ENCODE measurements around the gene ZNF791. TPM values are rescaled to one million over a fixed set of nuclear protein-coding genes. Genes with fewer than 3 reads are reported as not detected.

ZNF791 gene
- total and polyA plus RNA-seq, 2 of the 13 experiments (the other 11 are each of a cell fraction or from before 2014, with no cell fraction given), result 12.8 to 17.4 TPM

DNA sequence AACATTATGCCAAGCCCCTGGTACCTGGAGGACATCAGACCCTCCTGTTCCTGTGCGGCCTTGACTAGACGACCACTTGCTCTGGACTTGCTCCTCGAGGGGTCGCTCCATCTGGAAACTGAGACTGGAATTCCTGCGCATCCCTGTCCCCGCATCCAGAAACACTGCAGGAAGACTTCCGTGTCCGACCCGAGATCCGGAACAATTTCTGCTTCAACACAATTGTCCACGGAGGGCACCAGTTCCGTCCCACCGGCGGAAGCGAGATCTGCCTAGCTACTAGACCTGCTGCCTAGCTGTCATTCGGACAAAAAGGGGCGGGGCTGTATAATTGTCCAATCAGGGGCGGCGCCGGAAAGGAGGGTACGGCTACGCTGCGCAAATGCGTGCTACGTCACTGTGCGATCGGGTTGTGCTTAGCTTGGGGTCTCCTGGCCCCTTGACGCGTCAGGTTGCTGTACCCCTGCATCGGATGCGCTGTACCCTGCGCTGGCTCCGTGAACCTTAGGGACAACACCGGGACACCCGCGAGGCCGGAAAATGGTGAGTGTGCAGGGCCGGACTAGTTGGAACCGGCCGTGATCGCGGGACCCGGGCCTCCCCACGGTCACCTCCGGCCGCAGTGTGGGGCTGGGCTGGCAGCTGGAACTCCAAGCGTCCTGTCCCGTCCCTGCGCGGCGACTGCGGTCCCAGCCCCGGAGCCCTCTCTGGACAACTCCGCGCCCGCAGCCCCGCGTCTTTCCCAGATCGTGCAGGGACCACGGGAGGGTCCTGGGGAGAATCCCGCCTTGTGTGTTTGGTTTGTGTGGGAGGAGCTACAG lies at the start of gene ZNF791, which contains the start of gene ZNF490 (continued):
- TF ChIP-seq, protein P1, sequence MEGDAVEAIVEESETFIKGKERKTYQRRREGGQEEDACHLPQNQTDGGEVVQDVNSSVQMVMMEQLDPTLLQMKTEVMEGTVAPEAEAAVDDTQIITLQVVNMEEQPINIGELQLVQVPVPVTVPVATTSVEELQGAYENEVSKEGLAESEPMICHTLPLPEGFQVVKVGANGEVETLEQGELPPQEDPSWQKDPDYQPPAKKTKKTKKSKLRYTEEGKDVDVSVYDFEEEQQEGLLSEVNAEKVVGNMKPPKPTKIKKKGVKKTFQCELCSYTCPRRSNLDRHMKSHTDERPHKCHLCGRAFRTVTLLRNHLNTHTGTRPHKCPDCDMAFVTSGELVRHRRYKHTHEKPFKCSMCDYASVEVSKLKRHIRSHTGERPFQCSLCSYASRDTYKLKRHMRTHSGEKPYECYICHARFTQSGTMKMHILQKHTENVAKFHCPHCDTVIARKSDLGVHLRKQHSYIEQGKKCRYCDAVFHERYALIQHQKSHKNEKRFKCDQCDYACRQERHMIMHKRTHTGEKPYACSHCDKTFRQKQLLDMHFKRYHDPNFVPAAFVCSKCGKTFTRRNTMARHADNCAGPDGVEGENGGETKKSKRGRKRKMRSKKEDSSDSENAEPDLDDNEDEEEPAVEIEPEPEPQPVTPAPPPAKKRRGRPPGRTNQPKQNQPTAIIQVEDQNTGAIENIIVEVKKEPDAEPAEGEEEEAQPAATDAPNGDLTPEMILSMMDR (CRISPR knock-in tag; IDR thresholded peaks at IDR 0.05), result peak; percentile 40
- TF ChIP-seq, protein P2, sequence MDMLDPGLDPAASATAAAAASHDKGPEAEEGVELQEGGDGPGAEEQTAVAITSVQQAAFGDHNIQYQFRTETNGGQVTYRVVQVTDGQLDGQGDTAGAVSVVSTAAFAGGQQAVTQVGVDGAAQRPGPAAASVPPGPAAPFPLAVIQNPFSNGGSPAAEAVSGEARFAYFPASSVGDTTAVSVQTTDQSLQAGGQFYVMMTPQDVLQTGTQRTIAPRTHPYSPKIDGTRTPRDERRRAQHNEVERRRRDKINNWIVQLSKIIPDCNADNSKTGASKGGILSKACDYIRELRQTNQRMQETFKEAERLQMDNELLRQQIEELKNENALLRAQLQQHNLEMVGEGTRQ (IDR thresholded peaks at IDR 0.05; ENCODE audit: low read depth, low read length), result no peak
- TF ChIP-seq, protein P2 (CRISPR knock-in tag; IDR thresholded peaks at IDR 0.05; ENCODE audit: borderline replicate concordance), result no peak
- TF ChIP-seq, protein P3, sequence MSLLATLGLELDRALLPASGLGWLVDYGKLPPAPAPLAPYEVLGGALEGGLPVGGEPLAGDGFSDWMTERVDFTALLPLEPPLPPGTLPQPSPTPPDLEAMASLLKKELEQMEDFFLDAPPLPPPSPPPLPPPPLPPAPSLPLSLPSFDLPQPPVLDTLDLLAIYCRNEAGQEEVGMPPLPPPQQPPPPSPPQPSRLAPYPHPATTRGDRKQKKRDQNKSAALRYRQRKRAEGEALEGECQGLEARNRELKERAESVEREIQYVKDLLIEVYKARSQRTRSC (CRISPR knock-in tag; IDR thresholded peaks at IDR 0.05; ENCODE audit: low read depth), result no peak
- TF ChIP-seq, protein P4, sequence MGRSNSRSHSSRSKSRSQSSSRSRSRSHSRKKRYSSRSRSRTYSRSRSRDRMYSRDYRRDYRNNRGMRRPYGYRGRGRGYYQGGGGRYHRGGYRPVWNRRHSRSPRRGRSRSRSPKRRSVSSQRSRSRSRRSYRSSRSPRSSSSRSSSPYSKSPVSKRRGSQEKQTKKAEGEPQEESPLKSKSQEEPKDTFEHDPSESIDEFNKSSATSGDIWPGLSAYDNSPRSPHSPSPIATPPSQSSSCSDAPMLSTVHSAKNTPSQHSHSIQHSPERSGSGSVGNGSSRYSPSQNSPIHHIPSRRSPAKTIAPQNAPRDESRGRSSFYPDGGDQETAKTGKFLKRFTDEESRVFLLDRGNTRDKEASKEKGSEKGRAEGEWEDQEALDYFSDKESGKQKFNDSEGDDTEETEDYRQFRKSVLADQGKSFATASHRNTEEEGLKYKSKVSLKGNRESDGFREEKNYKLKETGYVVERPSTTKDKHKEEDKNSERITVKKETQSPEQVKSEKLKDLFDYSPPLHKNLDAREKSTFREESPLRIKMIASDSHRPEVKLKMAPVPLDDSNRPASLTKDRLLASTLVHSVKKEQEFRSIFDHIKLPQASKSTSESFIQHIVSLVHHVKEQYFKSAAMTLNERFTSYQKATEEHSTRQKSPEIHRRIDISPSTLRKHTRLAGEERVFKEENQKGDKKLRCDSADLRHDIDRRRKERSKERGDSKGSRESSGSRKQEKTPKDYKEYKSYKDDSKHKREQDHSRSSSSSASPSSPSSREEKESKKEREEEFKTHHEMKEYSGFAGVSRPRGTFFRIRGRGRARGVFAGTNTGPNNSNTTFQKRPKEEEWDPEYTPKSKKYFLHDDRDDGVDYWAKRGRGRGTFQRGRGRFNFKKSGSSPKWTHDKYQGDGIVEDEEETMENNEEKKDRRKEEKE (IDR thresholded peaks at IDR 0.05), result no peak
- no peak for TF ChIP-seq KLF15 (CRISPR knock-in tag; IDR thresholded peaks at IDR 0.05; ENCODE audit: borderline replicate concordance)
- 0 out of 2 replicates have a peak, but pooled peaks have one; percentile 29 for TF ChIP-seq MAZ (IDR thresholded peaks at IDR 0.05; ENCODE audit: borderline replicate concordance, low read depth, low read length)
- TF ChIP-seq MAZ (CRISPR knock-in tag; IDR thresholded peaks at IDR 0.05; ENCODE audit: low read depth), result peak; percentile 60; the same call in 1 of the 2 replicates
- TF ChIP-seq, protein P5, sequence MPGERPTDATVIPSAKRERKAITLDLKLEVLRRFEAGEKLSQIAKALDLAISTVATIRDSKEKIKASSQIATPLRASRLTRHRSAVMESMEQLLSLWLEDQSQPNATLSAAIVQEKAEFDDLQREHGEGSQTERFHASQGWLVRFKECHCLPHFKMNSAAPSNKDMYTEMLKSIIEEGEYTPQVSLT (CRISPR knock-in tag; IDR thresholded peaks at IDR 0.05; ENCODE audit: borderline replicate concordance, low read depth), result peak; percentile 16; the same call in 1 of the 2 replicates
- TF ChIP-seq, protein P6, sequence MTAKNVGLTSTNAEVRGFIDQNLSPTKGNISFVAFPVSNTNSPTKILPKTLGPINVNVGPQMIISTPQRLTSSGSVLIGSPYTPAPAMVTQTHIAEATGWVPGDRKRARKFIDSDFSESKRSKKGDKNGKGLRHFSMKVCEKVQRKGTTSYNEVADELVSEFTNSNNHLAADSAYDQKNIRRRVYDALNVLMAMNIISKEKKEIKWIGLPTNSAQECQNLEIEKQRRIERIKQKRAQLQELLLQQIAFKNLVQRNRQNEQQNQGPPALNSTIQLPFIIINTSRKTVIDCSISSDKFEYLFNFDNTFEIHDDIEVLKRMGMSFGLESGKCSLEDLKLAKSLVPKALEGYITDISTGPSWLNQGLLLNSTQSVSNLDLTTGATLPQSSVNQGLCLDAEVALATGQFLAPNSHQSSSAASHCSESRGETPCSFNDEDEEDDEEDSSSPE (CRISPR knock-in tag; IDR thresholded peaks at IDR 0.05), result no peak
- TF ChIP-seq, protein P7, sequence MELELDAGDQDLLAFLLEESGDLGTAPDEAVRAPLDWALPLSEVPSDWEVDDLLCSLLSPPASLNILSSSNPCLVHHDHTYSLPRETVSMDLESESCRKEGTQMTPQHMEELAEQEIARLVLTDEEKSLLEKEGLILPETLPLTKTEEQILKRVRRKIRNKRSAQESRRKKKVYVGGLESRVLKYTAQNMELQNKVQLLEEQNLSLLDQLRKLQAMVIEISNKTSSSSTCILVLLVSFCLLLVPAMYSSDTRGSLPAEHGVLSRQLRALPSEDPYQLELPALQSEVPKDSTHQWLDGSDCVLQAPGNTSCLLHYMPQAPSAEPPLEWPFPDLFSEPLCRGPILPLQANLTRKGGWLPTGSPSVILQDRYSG (CRISPR knock-in tag; IDR thresholded peaks at IDR 0.05), result no peak
